ENCODE results near the gene RCSD1.
"Not testable (repeated sequence)": the region's sequence is repeated elsewhere in the genome, so short reads cannot be mapped to it uniquely, and the experiment has no call there.

The RCSD1 gene

GRCh38 chr1:167629681-167630567 lies at the start of gene RCSD1:
Gene RCSD1, plus strand, starts transcription at chr1:167630232. Its CDS starts 192 bp downstream, at chr1:167630424.
- DNase-seq (ENCODE audit: low read depth in 2 of 2, low spot score in 1 of 2) = no peak

- DNase-seq (ENCODE audit: low read depth in 2 of 2, low spot score in 1 of 2) = no peak
These were observed 48.0 kb upstream of the RCSD1 start for GRCh38 chr1:167582064-167582463.

- no peak for DNase-seq (ENCODE audit: low read depth in 2 of 2, low spot score in 1 of 2)
These were observed 47.3 kb upstream of the RCSD1 start for GRCh38 chr1:167582722-167583121.

- DNase-seq (ENCODE audit: low read depth in 2 of 2, low spot score in 1 of 2) = no peak
These were observed 45.5 kb upstream of the RCSD1 start for GRCh38 chr1:167584581-167584980.

GRCh38 chr1:167587342-167587741 lies 42.7 kb upstream of the RCSD1 start:
- no peak for DNase-seq (ENCODE audit: low read depth in 2 of 2, low spot score in 1 of 2)

- DNase-seq (ENCODE audit: low read depth in 2 of 2, low spot score in 1 of 2) = no peak
These were observed 42.2 kb upstream of the RCSD1 start for GRCh38 chr1:167587872-167588271.

- DNase-seq (ENCODE audit: low read depth in 2 of 2, low spot score in 1 of 2) = no peak
These were observed 41.7 kb upstream of the RCSD1 start for GRCh38 chr1:167588361-167588760.

- no peak for DNase-seq (ENCODE audit: low read depth in 2 of 2, low spot score in 1 of 2)
These were observed 37.6 kb upstream of the RCSD1 start for GRCh38 chr1:167592475-167592874.

GRCh38 chr1:167593860-167594259 lies 36.2 kb upstream of the RCSD1 start:
- DNase-seq (ENCODE audit: low read depth in 2 of 2, low spot score in 1 of 2) = no peak

- DNase-seq (ENCODE audit: low read depth in 2 of 2, low spot score in 1 of 2) = no peak
These were observed 35.2 kb upstream of the RCSD1 start for GRCh38 chr1:167594822-167595221.

GRCh38 chr1:167599957-167600581 lies 30.0 kb upstream of the RCSD1 start:
- no peak for DNase-seq (ENCODE audit: low read depth in 2 of 2, low spot score in 1 of 2)

- no peak for DNase-seq (ENCODE audit: low read depth in 2 of 2, low spot score in 1 of 2)
These were observed 28.3 kb upstream of the RCSD1 start for GRCh38 chr1:167601442-167602383.

- no peak for DNase-seq (ENCODE audit: low read depth in 2 of 2, low spot score in 1 of 2)
These were observed 27.2 kb upstream of the RCSD1 start for GRCh38 chr1:167602840-167603239.

- no peak for DNase-seq (ENCODE audit: low read depth in 2 of 2, low spot score in 1 of 2)
These were observed 24.5 kb upstream of the RCSD1 start for GRCh38 chr1:167605576-167605975.

- DNase-seq (ENCODE audit: low read depth in 2 of 2, low spot score in 1 of 2) = no peak
These were observed 18.0 kb upstream of the RCSD1 start for GRCh38 chr1:167611983-167612382.

- DNase-seq (ENCODE audit: low read depth in 2 of 2, low spot score in 1 of 2) = no peak
These were observed 17.2 kb upstream of the RCSD1 start for GRCh38 chr1:167612587-167613385.

- DNase-seq (ENCODE audit: low read depth in 2 of 2, low spot score in 1 of 2) = not testable (repeated sequence)
These were observed 16.0 kb upstream of the RCSD1 start for GRCh38 chr1:167613984-167614383.

GRCh38 chr1:167614851-167615250 lies 15.2 kb upstream of the RCSD1 start:
- no peak for DNase-seq (ENCODE audit: low read depth in 2 of 2, low spot score in 1 of 2)

- no peak for DNase-seq (ENCODE audit: low read depth in 2 of 2, low spot score in 1 of 2)
These were observed 13.5 kb upstream of the RCSD1 start for GRCh38 chr1:167616521-167616920.
